ENCODE results near the gene PCDHGB7. TPM values are rescaled to one million over a fixed set of nuclear protein-coding genes. Genes with fewer than 3 reads are reported as not detected.
"Not testable (repeated sequence)": the region's sequence is repeated elsewhere in the genome, so short reads cannot be mapped to it uniquely, and the experiment has no call there.

Gene PCDHGB7
- total and polyA plus RNA-seq, 4 donors = 0.74 to 3.1 (median 1.2) TPM

DNA sequence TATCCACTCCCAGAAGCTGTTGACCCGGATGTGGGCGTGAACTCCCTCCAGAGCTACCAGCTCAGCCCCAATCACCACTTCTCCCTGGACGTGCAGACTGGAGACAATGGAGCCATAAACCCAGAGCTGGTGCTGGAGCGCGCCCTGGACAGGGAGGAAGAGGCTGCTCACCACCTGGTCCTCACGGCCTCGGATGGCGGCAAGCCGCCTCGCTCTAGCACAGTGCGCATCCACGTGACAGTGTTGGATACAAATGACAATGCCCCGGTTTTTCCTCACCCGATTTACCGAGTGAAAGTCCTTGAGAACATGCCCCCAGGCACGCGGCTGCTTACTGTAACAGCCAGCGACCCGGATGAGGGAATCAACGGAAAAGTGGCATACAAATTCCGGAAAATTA lies 24.2 kb upstream of the PCDHGB7 start:
- peaks cover 36 to 78% (median 39%) of the 10 kb centered on the region in 4 donors for H3K9me3 ChIP-seq (ENCODE audit: control insufficient read depth in 4 of 4, low read length in 3 of 4)
- peaks cover 0 to 2% (median 0%) of the 10 kb centered on the region in 4 donors for H3K4me1 ChIP-seq (ENCODE audit: control insufficient read depth in 4 of 4, insufficient read depth in 4 of 4, low read length in 3 of 4)
- H3K36me3 ChIP-seq (ENCODE audit: control insufficient read depth in 4 of 4, insufficient read depth in 3 of 4, low read depth in 1 of 4, low read length in 3 of 4) = peaks cover 0 to 6% (median 0%) of the 10 kb centered on the region in 4 donors
- no peak overlapping the region for H3K9ac ChIP-seq (ENCODE audit: low read depth in 1 of 2, low read length in 2 of 2)
- peaks cover 0 to 4% (median 0%) of the 10 kb centered on the region in 4 donors for H3K27me3 ChIP-seq (ENCODE audit: control insufficient read depth in 4 of 4, insufficient read depth in 4 of 4, low read length in 3 of 4)
- TF ChIP-seq CTCF (IDR thresholded peaks at IDR 0.05; ENCODE audit: low read depth, low read length, missing input control) (no peak), GABPA (IDR thresholded peaks at IDR 0.05 in 1 of 2, conservative IDR thresholded peaks at IDR 0.05 in 1 of 2) (no peak), FOXA1 (IDR thresholded peaks at IDR 0.05) (no peak)
- TF ChIP-seq, protein P1, sequence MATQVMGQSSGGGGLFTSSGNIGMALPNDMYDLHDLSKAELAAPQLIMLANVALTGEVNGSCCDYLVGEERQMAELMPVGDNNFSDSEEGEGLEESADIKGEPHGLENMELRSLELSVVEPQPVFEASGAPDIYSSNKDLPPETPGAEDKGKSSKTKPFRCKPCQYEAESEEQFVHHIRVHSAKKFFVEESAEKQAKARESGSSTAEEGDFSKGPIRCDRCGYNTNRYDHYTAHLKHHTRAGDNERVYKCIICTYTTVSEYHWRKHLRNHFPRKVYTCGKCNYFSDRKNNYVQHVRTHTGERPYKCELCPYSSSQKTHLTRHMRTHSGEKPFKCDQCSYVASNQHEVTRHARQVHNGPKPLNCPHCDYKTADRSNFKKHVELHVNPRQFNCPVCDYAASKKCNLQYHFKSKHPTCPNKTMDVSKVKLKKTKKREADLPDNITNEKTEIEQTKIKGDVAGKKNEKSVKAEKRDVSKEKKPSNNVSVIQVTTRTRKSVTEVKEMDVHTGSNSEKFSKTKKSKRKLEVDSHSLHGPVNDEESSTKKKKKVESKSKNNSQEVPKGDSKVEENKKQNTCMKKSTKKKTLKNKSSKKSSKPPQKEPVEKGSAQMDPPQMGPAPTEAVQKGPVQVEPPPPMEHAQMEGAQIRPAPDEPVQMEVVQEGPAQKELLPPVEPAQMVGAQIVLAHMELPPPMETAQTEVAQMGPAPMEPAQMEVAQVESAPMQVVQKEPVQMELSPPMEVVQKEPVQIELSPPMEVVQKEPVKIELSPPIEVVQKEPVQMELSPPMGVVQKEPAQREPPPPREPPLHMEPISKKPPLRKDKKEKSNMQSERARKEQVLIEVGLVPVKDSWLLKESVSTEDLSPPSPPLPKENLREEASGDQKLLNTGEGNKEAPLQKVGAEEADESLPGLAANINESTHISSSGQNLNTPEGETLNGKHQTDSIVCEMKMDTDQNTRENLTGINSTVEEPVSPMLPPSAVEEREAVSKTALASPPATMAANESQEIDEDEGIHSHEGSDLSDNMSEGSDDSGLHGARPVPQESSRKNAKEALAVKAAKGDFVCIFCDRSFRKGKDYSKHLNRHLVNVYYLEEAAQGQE (IDR thresholded peaks at IDR 0.05) = no peak
- DNase-seq (ENCODE audit: low spot score) = no peak
- WGBS = 33% methylated on average over 21 of the region's 21 CpGs
- H3K4me3 ChIP-seq (ENCODE audit: low read depth in 1 of 3, low read length in 3 of 3) = peak overlapping the region in 2 of 3 donors; percentile 34 to 47
- H3K27ac ChIP-seq (ENCODE audit: low read depth in 1 of 2, low read length in 2 of 2) = no peak overlapping the region

- WGBS = 36% methylated on average over 44 of the region's 53 CpGs
- not testable (repeated sequence) for H3K4me3 ChIP-seq (ENCODE audit: low read depth in 1 of 3, low read length in 3 of 3); H3K36me3 ChIP-seq (ENCODE audit: control insufficient read depth in 4 of 4, insufficient read depth in 3 of 4, low read depth in 1 of 4, low read length in 3 of 4); H3K27me3 ChIP-seq (ENCODE audit: control insufficient read depth in 4 of 4, insufficient read depth in 4 of 4, low read length in 3 of 4); H3K9ac ChIP-seq (ENCODE audit: low read depth in 1 of 2, low read length in 2 of 2); H3K27ac ChIP-seq (ENCODE audit: low read depth in 1 of 2, low read length in 2 of 2); H3K4me1 ChIP-seq (ENCODE audit: control insufficient read depth in 4 of 4, insufficient read depth in 4 of 4, low read length in 3 of 4); DNase-seq (ENCODE audit: low spot score)
- H3K9me3 ChIP-seq (ENCODE audit: control insufficient read depth in 4 of 4, low read length in 3 of 4) = peaks cover 29 to 76% (median 36%) of the 10 kb centered on the region in 4 donors
Observed at GRCh38 chr5:141394401-141395187, 22.9 kb upstream of the PCDHGB7 start.

DNA sequence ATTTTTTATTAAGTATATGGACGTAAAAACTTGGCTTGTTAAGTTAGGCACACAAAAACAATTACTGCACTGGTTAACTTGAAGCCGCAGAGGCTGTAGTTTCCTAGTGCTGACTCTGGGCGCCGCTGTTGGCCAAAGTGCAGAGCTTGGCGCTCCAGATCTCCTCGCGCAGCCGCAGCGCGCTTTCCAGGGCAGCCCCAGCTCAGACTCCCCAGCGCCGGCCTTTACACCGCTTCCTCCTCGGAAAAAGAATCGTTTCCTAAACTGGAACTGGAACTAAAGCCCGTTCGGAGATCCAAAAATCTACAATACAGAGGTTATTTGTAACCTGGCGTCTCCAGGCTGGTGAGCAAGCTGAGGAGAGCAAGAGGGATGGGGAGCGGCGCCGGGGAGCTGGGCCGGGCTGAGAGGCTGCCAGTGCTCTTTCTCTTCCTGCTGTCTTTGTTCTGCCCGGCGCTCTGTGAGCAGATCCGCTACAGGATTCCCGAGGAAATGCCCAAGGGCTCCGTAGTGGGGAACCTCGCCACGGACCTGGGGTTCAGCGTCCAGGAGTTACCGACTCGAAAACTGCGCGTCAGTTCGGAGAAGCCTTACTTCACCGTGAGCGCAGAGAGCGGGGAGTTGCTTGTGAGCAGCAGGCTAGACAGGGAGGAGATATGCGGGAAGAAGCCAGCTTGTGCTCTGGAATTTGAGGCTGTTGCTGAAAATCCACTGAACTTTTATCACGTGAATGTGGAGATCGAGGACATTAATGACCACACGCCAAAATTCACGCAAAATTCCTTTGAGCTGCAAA lies 19.5 kb upstream of the PCDHGB7 start, which contains the start of gene PCDHGB5:
Gene PCDHGB5 (plus strand): TSS at position 192 of the 796 bp plus-strand sequence. CDS start 181 bp downstream, at position 373.
- TF ChIP-seq RAD21 (IDR thresholded peaks at IDR 0.05) (peak; percentile 68 to 73), CTCF (IDR thresholded peaks at IDR 0.05; ENCODE audit: low read depth, low read length, missing input control) (peak; percentile 64)
- not testable (repeated sequence) for H3K36me3 ChIP-seq (ENCODE audit: control insufficient read depth in 4 of 4, insufficient read depth in 3 of 4, low read depth in 1 of 4, low read length in 3 of 4); H3K27me3 ChIP-seq (ENCODE audit: control insufficient read depth in 4 of 4, insufficient read depth in 4 of 4, low read length in 3 of 4); H3K9ac ChIP-seq (ENCODE audit: low read depth in 1 of 2, low read length in 2 of 2); H3K27ac ChIP-seq (ENCODE audit: low read depth in 1 of 2, low read length in 2 of 2); DNase-seq (ENCODE audit: low spot score); H3K4me1 ChIP-seq (ENCODE audit: control insufficient read depth in 4 of 4, insufficient read depth in 4 of 4, low read length in 3 of 4)
- WGBS = 7% methylated on average over 24 of the region's 43 CpGs
- H3K4me3 ChIP-seq (ENCODE audit: low read depth in 1 of 3, low read length in 3 of 3) = peak within 1 kb of the TSS; percentile 41 to 54 (median 45)
- peaks cover 20 to 67% (median 36%) of the 10 kb centered on the region in 4 donors for H3K9me3 ChIP-seq (ENCODE audit: control insufficient read depth in 4 of 4, low read length in 3 of 4)

All from liver (tissue), 9 donors.